D721Med (cell line): ENCODE results near the gene MRPL48.
"Not testable (repeated sequence)": the region's sequence is repeated elsewhere in the genome, so short reads cannot be mapped to it uniquely, and the experiment has no call there.

Experiments used
- DNase-seq: peaks from one replicate; pipeline ENCODE4 v3.0.0; 2011; ENCODE audit warnings: low spot score; ENCODE audit not compliant: insufficient read length
- FAIRE-seq: peaks from 2 replicates; lab custom pipeline; 2011; peaks lifted over from hg19 to GRCh38; lab: Jason Lieb, UNC
- TF ChIP-seq, protein P1 (sequence below): IDR thresholded peaks from 2 replicates; pipeline ENCODE4 v1.5.1; 2012; ENCODE audit warnings: mild to moderate bottlenecking, control low read depth; ENCODE audit not compliant: insufficient read depth; ENCODE audit errors: missing control alignments

MRPL48 gene

DNA sequence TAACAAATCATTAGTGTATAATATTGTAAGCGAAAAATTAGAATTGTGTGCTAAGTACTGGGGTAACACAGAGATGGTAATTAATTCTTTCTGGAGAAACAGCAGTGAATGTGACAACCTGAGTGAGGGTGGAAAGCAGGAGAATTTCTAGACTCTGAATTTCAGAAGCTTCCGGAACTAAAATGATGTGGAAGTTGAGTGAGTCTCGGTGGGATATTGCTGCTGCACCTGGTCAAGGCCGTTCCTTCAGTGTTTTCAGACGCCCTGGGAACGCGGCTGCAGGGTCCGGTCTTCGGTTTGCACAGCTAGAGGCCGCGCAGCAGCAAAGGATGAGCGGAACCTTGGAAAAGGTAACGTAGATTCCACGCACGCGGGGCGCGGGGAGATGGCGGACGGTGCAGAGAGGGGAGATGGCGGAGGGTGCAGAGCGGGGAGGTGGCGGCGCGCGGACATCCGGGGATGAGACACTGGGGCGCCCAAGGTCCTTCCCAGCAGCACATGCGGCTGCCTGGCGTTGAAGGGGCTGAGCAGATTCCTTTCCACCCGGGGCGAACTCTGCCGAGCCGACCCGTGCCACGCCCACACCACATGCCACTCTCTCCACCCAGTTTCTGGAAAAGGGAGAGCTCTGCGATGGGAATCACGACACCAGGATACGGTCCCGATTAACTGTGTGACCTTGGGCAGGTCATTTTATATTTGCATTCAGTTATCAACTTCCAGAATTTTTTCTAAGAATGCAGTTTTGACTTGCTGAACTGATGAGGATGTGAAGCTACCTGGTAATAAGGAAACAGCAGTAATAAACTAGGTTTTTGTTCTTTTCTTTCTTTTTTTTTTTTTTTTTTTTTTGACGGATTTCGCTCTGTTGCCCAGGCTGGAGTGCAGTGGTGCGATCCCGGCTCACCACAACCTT lies at the start of gene MRPL48:
TSS of gene MRPL48 (plus strand) at position 232 of the 916 bp plus-strand sequence. CDS start at position 330, 98 bp downstream.
- TF ChIP-seq, protein P1, sequence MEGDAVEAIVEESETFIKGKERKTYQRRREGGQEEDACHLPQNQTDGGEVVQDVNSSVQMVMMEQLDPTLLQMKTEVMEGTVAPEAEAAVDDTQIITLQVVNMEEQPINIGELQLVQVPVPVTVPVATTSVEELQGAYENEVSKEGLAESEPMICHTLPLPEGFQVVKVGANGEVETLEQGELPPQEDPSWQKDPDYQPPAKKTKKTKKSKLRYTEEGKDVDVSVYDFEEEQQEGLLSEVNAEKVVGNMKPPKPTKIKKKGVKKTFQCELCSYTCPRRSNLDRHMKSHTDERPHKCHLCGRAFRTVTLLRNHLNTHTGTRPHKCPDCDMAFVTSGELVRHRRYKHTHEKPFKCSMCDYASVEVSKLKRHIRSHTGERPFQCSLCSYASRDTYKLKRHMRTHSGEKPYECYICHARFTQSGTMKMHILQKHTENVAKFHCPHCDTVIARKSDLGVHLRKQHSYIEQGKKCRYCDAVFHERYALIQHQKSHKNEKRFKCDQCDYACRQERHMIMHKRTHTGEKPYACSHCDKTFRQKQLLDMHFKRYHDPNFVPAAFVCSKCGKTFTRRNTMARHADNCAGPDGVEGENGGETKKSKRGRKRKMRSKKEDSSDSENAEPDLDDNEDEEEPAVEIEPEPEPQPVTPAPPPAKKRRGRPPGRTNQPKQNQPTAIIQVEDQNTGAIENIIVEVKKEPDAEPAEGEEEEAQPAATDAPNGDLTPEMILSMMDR = no peak
- FAIRE-seq (no peak), DNase-seq (peak; percentile 82)

DNA sequence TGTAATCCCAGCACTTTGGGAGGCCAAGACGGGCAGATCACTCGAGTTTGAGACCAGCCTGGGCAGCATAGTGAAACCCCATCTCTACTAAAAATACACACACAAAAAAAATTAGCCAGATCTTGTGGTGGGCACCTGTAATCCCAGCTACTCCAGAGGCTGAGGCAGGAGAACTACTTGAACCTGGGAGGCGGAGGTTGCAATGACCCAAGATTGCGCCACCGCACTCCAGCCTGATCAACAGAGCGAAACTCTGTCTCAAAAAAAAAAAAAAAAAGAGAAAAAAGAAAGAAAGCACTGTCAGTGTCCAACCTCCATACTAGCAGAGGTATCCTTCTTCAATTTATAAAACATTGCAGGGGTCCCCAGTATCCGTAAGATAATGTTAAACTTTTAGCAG lies 44.6 kb upstream of the MRPL48 start:
- DNase-seq (no peak), FAIRE-seq (no peak)
- TF ChIP-seq, protein P1 = no peak

DNA sequence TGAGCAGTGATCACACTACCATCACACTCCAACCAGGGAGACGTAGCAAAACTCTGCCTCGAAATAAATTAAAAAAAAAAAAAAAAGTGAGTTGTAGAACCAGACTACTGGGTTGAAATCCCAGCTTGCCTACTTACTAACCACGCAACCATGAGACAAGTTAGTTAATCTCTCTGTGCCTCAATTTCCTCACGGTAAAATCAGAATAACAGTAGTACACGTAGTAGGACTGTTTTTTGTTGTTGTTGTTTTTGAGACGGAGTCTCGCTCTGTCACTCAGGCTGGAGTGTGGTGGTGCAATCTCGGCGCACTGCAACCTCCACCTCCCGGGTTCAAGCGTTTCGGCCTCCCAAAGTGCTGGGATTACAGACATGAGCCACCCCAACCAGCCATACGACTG lies 41.0 kb upstream of the MRPL48 start:
- TF ChIP-seq, protein P1 = no peak
- DNase-seq = no peak
- FAIRE-seq = no peak

DNA sequence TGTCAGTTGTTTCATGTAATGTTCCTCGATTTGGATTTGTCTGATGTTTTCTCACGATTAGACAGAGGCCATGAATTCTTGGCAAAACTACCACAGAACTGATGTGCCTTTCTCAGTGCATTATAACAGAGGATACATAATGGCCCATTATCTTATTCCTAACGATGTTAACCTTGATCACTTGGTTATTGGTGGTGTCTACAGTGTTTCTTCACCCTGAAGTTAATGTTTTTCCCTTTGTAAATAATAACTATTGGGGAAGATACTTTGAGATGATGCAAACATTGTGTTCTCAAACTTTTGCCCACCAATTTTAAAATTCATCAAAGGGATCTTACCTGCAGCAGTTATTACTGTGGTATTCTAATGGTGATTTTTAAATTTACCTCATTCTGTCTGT lies 39.9 kb upstream of the MRPL48 start:
- no peak for FAIRE-seq
- DNase-seq = no peak
- TF ChIP-seq, protein P1 = no peak

DNA sequence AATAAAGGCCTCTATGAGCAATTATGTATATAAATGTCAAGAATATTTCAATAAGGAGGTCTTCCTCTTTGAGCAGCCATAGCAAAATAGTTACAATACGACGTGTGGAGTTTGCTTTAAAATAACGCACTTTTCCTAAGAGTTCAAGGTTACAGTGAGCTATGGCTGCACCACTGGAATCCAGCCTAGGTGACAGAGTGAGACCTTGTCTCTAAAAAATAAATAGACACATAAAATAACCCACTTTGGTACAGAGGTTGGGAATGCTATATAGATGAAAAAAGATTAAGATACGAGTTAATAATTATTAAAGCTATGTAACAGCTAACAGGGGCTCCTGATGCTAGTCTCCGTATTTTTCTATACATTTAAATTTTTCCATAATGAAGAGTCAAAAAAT lies 39.4 kb upstream of the MRPL48 start:
- TF ChIP-seq, protein P1 = no peak
- DNase-seq (no peak), FAIRE-seq (no peak)

- DNase-seq (no peak), FAIRE-seq (no peak)
- TF ChIP-seq, protein P1 = no peak
Observed at GRCh38 chr11:73749118-73749517, 38.6 kb upstream of the MRPL48 start.

DNA sequence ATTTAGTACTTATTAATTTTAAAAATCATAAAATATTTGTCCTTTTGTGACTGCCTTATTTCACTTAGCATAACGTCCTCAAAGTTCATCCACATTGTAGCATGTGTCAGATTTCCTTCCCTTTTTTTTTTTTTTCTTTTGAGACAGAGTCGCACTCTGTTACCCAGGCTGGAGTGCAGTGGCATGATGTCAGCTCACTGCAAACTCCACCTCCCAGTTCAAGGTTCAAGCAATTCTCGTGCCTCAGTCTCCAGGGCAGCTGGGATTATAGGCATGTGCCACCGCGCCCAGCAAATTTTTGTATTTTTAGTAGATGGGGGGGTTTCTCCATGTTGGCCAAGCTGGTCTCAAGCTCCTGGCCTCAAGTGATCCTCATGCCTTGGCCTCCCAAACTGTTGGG lies 37.4 kb upstream of the MRPL48 start:
- FAIRE-seq = no peak
- DNase-seq = no peak
- TF ChIP-seq, protein P1 = no peak

- not testable (repeated sequence) for DNase-seq, FAIRE-seq
Observed at GRCh38 chr11:73750862-73751261, 36.8 kb upstream of the MRPL48 start.
